GM18519 (cell line): ENCODE measurements around the gene LMF1.
"Not testable (repeated sequence)": the region's sequence is repeated elsewhere in the genome, so short reads cannot be mapped to it uniquely, and the experiment has no call there.

ENCODE experiments used
- ATAC-seq: cut with Tn5 transposase; IDR thresholded peaks from one replicate; pipeline ENCODE4 v1.9.1; 2021; ENCODE audit warnings: mild to moderate bottlenecking, moderate library complexity; ENCODE audit not compliant: unreplicated experiment, low FRiP score

LMF1 gene

GRCh38 chr16:839643-840408 is 131.0 kb downstream of the LMF1 start:
- ATAC-seq = no peak

GRCh38 chr16:838741-839140 is 132.0 kb downstream of the LMF1 start:
- no peak for ATAC-seq

GRCh38 chr16:836822-837221 is 134.0 kb downstream of the LMF1 start:
- ATAC-seq = not testable (repeated sequence)

- no peak for ATAC-seq
These were observed 134.6 kb downstream of the LMF1 start for GRCh38 chr16:836221-836620.

GRCh38 chr16:835373-835772 is 135.4 kb downstream of the LMF1 start:
- no peak for ATAC-seq

- ATAC-seq = no peak
These were observed 137.4 kb downstream of the LMF1 start for GRCh38 chr16:833411-833810.

GRCh38 chr16:832652-833336 is 138.0 kb downstream of the LMF1 start:
- no peak for ATAC-seq

- ATAC-seq = no peak
These were observed 139.0 kb downstream of the LMF1 start for GRCh38 chr16:831571-832413.

- ATAC-seq = no peak
These were observed 139.8 kb downstream of the LMF1 start for GRCh38 chr16:830871-831570.

GRCh38 chr16:830107-830870 is 140.5 kb downstream of the LMF1 start:
- no peak for ATAC-seq

GRCh38 chr16:828891-829290 is 141.9 kb downstream of the LMF1 start:
- ATAC-seq = no peak

GRCh38 chr16:827513-827912 is 143.3 kb downstream of the LMF1 start:
- ATAC-seq = no peak

GRCh38 chr16:825341-826061 is 145.3 kb downstream of the LMF1 start:
- ATAC-seq = no peak

GRCh38 chr16:824601-825000 is 146.2 kb downstream of the LMF1 start:
- no peak for ATAC-seq

GRCh38 chr16:824194-824593 is 146.6 kb downstream of the LMF1 start:
- ATAC-seq = no peak

GRCh38 chr16:822909-823297 is 147.9 kb downstream of the LMF1 start:
- ATAC-seq = no peak

- ATAC-seq = no peak
These were observed 148.4 kb downstream of the LMF1 start for GRCh38 chr16:822174-822908.

GRCh38 chr16:821751-822150 is 149.0 kb downstream of the LMF1 start:
- no peak for ATAC-seq

GRCh38 chr16:820748-821147 is 150.0 kb downstream of the LMF1 start:
- no peak for ATAC-seq
